Endothelial cell of umbilical vein (primary cell): ENCODE measurements around the gene LHX3.

Source experiments
- CTCF ChIP-seq, 2 donors: IDR thresholded peaks; 1 replicate in 1 of 2; 2 replicates in 1 of 2; pipeline ENCODE4 v1.5.1; 2011; ENCODE audit warnings: low read length in 2 of 2, mild to moderate bottlenecking in 2 of 2, moderate library complexity in 2 of 2, control low read depth in 1 of 2, inconsistent platforms in 1 of 2, low read depth in 1 of 2; ENCODE audit not compliant: insufficient read depth in 1 of 2; ENCODE audit errors: extremely low read depth in 1 of 2
- EZH2 ChIP-seq: IDR thresholded peaks from 2 replicates; pipeline ENCODE4 v1.6.1; 2012; ENCODE audit warnings: borderline replicate concordance, low read depth, mild to moderate bottlenecking, moderate library complexity, low read length, inconsistent platforms; ENCODE audit not compliant: severe bottlenecking
- FOS ChIP-seq: IDR thresholded peaks from 2 replicates; pipeline ENCODE4 v1.6.1; 2011; ENCODE audit warnings: mild to moderate bottlenecking, low read length, moderate library complexity, borderline replicate concordance; ENCODE audit not compliant: insufficient read depth
- JUN ChIP-seq: IDR thresholded peaks from 2 replicates; pipeline ENCODE4 v1.6.1; 2011; ENCODE audit warnings: borderline replicate concordance, low read depth; ENCODE audit not compliant: insufficient read length, insufficient read depth
- MAX ChIP-seq: IDR thresholded peaks from 2 replicates; pipeline ENCODE4 v1.6.1; 2011; ENCODE audit not compliant: insufficient read depth, insufficient read length
- MYC ChIP-seq: IDR thresholded peaks from one replicate; pipeline ENCODE4 v1.6.1; 2011; ENCODE audit warnings: mild to moderate bottlenecking, low read depth, low read length
- POLR2A ChIP-seq: IDR thresholded peaks from 2 replicates; pipeline ENCODE4 v1.6.1; 2012; ENCODE audit warnings: low read depth, mild to moderate bottlenecking, control low read depth, low read length
- POLR2AphosphoS5 ChIP-seq: IDR thresholded peaks from 2 replicates; pipeline ENCODE4 v1.6.1; 2012; ENCODE audit warnings: low read depth, mild to moderate bottlenecking, control low read depth, low read length, moderate library complexity; ENCODE audit not compliant: insufficient read depth

- TF ChIP-seq POLR2AphosphoS5 (no peak), CTCF (IDR thresholded peaks at IDR 0.05; ENCODE audit: extremely low read depth in 1 of 2, insufficient read depth in 1 of 2, low read depth in 1 of 2, low read length in 2 of 2) (no peak), MYC (no peak), EZH2 (no peak), POLR2A (no peak), MAX (no peak), FOS (no peak), JUN (no peak)
Measured at GRCh38 chr9:136247947-136248637, 43.2 kb upstream of the LHX3 start.
